Measurements from ENCODE around the gene LILRB1.

DNA sequence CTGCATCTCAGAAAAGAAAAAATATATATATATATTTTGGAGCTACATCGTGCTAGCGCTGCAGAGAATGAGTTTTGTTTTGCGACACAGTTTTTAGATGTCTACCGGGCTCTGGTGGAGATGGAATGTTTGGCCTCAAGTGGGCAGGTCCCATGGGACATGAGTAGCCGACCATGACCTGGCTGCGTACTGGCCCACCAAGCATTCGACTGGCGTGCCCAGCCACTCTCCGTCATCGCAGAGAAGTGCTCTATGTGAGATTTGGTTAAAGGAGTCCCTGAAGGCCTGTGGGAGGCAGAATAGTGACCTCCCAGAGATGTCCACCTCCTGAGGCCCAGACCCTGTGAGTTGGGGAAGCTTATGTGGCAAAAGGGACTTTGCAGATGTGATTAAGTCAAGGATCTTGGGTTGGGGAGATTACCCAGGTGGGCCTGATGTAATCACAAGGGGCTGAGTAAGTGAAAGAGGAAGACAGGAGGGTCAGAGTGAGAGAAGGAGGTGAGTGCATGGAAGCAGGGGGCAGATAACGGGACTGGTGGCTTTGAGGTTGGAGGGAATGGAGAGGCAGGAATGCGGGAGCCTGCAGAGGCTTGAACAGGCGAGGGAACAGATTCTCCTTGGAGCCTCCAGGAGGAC lies 31.7 kb downstream of the LILRB1 start:
- TF ChIP-seq POLR2A (IDR thresholded peaks at IDR 0.05) (no peak), CTCF (IDR thresholded peaks at IDR 0.05) (no peak)
